ENCODE results near the gene INTS1. TPM values are rescaled to one million over a fixed set of nuclear protein-coding genes. Genes with fewer than 3 reads are reported as not detected.

Gene INTS1
- total and polyA plus RNA-seq, 2 of the 4 experiments (the other 2 are of a cell fraction) = 9.3 to 40.1 TPM

- Histone ChIP-seq H3K56ac (ENCODE audit: extremely low read depth, insufficient read depth, low read length) (no peak overlapping the region), H2BK120ac (ENCODE audit: low read depth, low read length) (no peak overlapping the region), H2AFZ (replicated peaks; ENCODE audit: low read length, poor library complexity) (peak overlapping the region; percentile 49), H2AK5ac (ENCODE audit: low read depth, low read length) (no peak overlapping the region), H4K91ac (ENCODE audit: insufficient read depth, low read depth, low read length) (no peak overlapping the region), H2BK5ac (ENCODE audit: low read depth, low read length, poor library complexity, severe bottlenecking) (no peak overlapping the region), H2BK20ac (ENCODE audit: low read depth, low read length) (no peak overlapping the region), H3K23ac (ENCODE audit: low read depth, low read length) (no peak overlapping the region; the same call in 1 of the 2 replicates), H4K5ac (ENCODE audit: low read depth, low read length) (no peak overlapping the region), H3K9me3 (ENCODE audit: control insufficient read depth, insufficient read depth, low read length) (no peaks in the 10 kb centered on the region), H3K9me1 (ENCODE audit: insufficient read depth, low read length) (peaks cover 7% of the 10 kb centered on the region), H3K27ac (ENCODE audit: insufficient read depth, low read length) (no peak overlapping the region), H3K36me3 (ENCODE audit: control insufficient read depth, insufficient read depth, low read length) (peaks cover 63% of the 10 kb centered on the region), H3K9ac (ENCODE audit: low read depth, low read length) (no peak overlapping the region), H3K4me3 (ENCODE audit: insufficient read depth, low read depth, low read length) (no peak overlapping the region), H3K18ac (ENCODE audit: low read depth, low read length) (no peak overlapping the region), H2BK15ac (ENCODE audit: low read depth, low read length) (no peak overlapping the region), H3K79me1 (ENCODE audit: low read depth in 1 of 2, low read length in 2 of 2) (peaks cover 0 to 3% of the 10 kb centered on the region in 2 experiments; a peak in 1 of 4 replicates), H3K4me1 (ENCODE audit: control insufficient read depth, insufficient read depth, low read length) (no peaks in the 10 kb centered on the region), H3K4me2 (ENCODE audit: low read depth, low read length) (no peak overlapping the region), H4K20me1 (ENCODE audit: insufficient read depth, low read length) (peaks cover 8% of the 10 kb centered on the region), H4K8ac (ENCODE audit: low read depth in 2 of 2, low read length in 2 of 2) (no peak overlapping the region), H3K14ac (replicated peaks; ENCODE audit: low read depth, low read length) (no peak overlapping the region), H2AK9ac (replicated peaks; ENCODE audit: low read depth, low read length, poor library complexity) (no peak overlapping the region), H3K27me3 (ENCODE audit: control insufficient read depth, insufficient read depth, low read length) (no peaks in the 10 kb centered on the region), H3K4ac (ENCODE audit: low read depth, low read length) (no peak overlapping the region)
- ChIA-PET POLR2A (ENCODE audit: unreplicated experiment) (no interaction called here), CTCF (no interaction called here)
- intact Hi-C loops (cut with micrococcal nuclease) (no loop called here), dilution Hi-C loops (cut with HindIII; ENCODE audit: low sequenced_read_pairs, unreplicated experiment) (no loop called here), in situ Hi-C loops (cut with MboI; ENCODE audit: low sequenced_read_pairs) (no loop called here)
- BruUV-seq (replicated peaks) = no TSS peak
- 92% methylated on average over 18 of the region's 31 CpGs; no CpG with 5 or more reads in 1 of the 2 experiments for WGBS, 2 experiments (ENCODE audit: extremely low coverage in 2 of 2, insufficient read length in 1 of 2)
- no peak for DNase-seq
- no peak for ATAC-seq (ENCODE audit: low read depth)
- no peak for TF ChIP-seq BHLHE40 (IDR thresholded peaks at IDR 0.05; ENCODE audit: low read depth, low read length)
- TF ChIP-seq, protein P1, sequence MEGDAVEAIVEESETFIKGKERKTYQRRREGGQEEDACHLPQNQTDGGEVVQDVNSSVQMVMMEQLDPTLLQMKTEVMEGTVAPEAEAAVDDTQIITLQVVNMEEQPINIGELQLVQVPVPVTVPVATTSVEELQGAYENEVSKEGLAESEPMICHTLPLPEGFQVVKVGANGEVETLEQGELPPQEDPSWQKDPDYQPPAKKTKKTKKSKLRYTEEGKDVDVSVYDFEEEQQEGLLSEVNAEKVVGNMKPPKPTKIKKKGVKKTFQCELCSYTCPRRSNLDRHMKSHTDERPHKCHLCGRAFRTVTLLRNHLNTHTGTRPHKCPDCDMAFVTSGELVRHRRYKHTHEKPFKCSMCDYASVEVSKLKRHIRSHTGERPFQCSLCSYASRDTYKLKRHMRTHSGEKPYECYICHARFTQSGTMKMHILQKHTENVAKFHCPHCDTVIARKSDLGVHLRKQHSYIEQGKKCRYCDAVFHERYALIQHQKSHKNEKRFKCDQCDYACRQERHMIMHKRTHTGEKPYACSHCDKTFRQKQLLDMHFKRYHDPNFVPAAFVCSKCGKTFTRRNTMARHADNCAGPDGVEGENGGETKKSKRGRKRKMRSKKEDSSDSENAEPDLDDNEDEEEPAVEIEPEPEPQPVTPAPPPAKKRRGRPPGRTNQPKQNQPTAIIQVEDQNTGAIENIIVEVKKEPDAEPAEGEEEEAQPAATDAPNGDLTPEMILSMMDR (conservative IDR thresholded peaks at IDR 0.05; ENCODE audit: low read depth, low read length) = 0 out of 2 replicates have a peak, but pooled peaks have one; percentile 18
Observed at GRCh38 chr7:1439373-1440363, 64.5 kb downstream of the INTS1 start.

Data from IMR-90 (cell line).